Fibroblast of lung (primary cell): Measurements from ENCODE around the gene JAM2. TPM values are rescaled to one million over a fixed set of nuclear protein-coding genes. Genes with fewer than 3 reads are reported as not detected.

Experiments
- DNase-seq, 2 donors: peaks; one replicate each; pipeline versions ENCODE4 v3.0.0 to v3.0.0-alpha.2; 2010; ENCODE audit warnings: low read depth in 2 of 2
- H2AFZ ChIP-seq: 2 replicates; pipeline ENCODE4 v1.5.1; 2012; ENCODE audit warnings: low read length, control low read depth, inconsistent platforms
- H3K27ac ChIP-seq: 2 replicates; pipeline ENCODE4 v1.5.1; 2011; ENCODE audit warnings: low read length, control low read depth; ENCODE audit not compliant: insufficient read depth
- H3K27me3 ChIP-seq: 2 replicates; pipeline ENCODE4 v1.5.1; 2011; ENCODE audit warnings: mild to moderate bottlenecking, low read length; ENCODE audit not compliant: control insufficient read depth, insufficient read depth
- H3K36me3 ChIP-seq: 2 replicates; pipeline ENCODE4 v1.5.1; 2011; ENCODE audit warnings: low read length; ENCODE audit not compliant: control insufficient read depth, insufficient read depth
- H3K4me1 ChIP-seq: 2 replicates; pipeline ENCODE4 v1.5.1; 2011; ENCODE audit warnings: low read length; ENCODE audit not compliant: control insufficient read depth, insufficient read depth; ENCODE audit errors: extremely low read depth
- H3K4me2 ChIP-seq: 2 replicates; pipeline ENCODE4 v1.5.1; 2011; ENCODE audit warnings: low read length, control low read depth; ENCODE audit not compliant: insufficient read depth; ENCODE audit errors: extremely low read depth
- H3K4me3 ChIP-seq, 4 experiments: fragments of 200-600 bp in 1 of 4; sonication (generic) in 1 of 4; replicated peaks in 1 of 4; 2 replicates each; pipeline ENCODE4 v1.5.1; 2011 to 2016; ENCODE audit warnings: low read length in 4 of 4, low read depth in 3 of 4, mild to moderate bottlenecking in 3 of 4, control low read depth in 2 of 4, inconsistent platforms in 1 of 4, mixed read lengths in 1 of 4; ENCODE audit not compliant: insufficient read depth in 1 of 4; ENCODE audit errors: control extremely low read depth in 1 of 4
- H3K79me2 ChIP-seq: 2 replicates; pipeline ENCODE4 v1.5.1; 2012; ENCODE audit warnings: mild to moderate bottlenecking, low read length, inconsistent platforms; ENCODE audit not compliant: control insufficient read depth, insufficient read depth
- H3K9ac ChIP-seq: 2 replicates; pipeline ENCODE4 v1.5.1; 2011; ENCODE audit warnings: mild to moderate bottlenecking, low read length, control low read depth; ENCODE audit not compliant: insufficient read depth
- H3K9me3 ChIP-seq: 2 replicates; pipeline ENCODE4 v1.5.1; 2012; ENCODE audit warnings: low read depth, low read length; ENCODE audit not compliant: control insufficient read depth, insufficient read depth
- H4K20me1 ChIP-seq: 2 replicates; pipeline ENCODE4 v1.5.1; 2011; ENCODE audit warnings: low read length; ENCODE audit not compliant: control insufficient read depth, insufficient read depth; ENCODE audit errors: extremely low read depth
- EZH2 ChIP-seq: IDR thresholded peaks from 2 replicates; pipeline ENCODE4 v1.5.1; 2012; ENCODE audit warnings: low read length, control low read depth, mild to moderate bottlenecking; ENCODE audit errors: missing control alignments
- polyA plus RNA-seq, 2 donors: library from polyadenylated mRNA; depleted of rRNA in 1 of 2; stranded (reverse) in 1 of 2; unstranded in 1 of 2; fragments of >200 nt; gene quantifications; 2 replicates each; pipeline ENCODE4 v1.2.1, GENCODE V29; 2011 to 2012; ENCODE audit warnings: missing spikeins in 1 of 2
- total RNA-seq: library from RNA; depleted of rRNA; stranded (reverse); fragments of >200 nt; gene quantifications from 2 replicates; pipeline ENCODE4 v1.2.1, GENCODE V29; 2014
- TF ChIP-seq, protein P1 (sequence below), 2 donors: IDR thresholded peaks in 1 of 2; conservative IDR thresholded peaks in 1 of 2; 1 replicate in 1 of 2; 2 replicates in 1 of 2; pipeline ENCODE4 v1.5.1; 2011 to 2012; ENCODE audit warnings: low read length in 2 of 2, control low read depth in 1 of 2, inconsistent platforms in 1 of 2, low read depth in 1 of 2, mild to moderate bottlenecking in 1 of 2

Gene JAM2
- total and polyA plus RNA-seq, 2 donors (not counting 1 experiment from before 2014, with no cell fraction given) = 1.4 to 2.1 TPM

GRCh38 chr21:25717491-25718147, 78.6 kb downstream of the JAM2 start:
- H3K9ac ChIP-seq = no peak overlapping the region
- H3K4me2 ChIP-seq = no peak overlapping the region
- no peaks in the 10 kb centered on the region for H3K36me3 ChIP-seq
- no peaks in the 10 kb centered on the region for H3K4me1 ChIP-seq
- DNase-seq = peak; percentile 37 to 55
- H3K9me3 ChIP-seq = no peaks in the 10 kb centered on the region
- H3K27ac ChIP-seq = no peak overlapping the region
- H3K79me2 ChIP-seq = no peaks in the 10 kb centered on the region
- H3K27me3 ChIP-seq = no peaks in the 10 kb centered on the region
- H4K20me1 ChIP-seq = no peaks in the 10 kb centered on the region
- no peak for TF ChIP-seq EZH2
- TF ChIP-seq, protein P1, sequence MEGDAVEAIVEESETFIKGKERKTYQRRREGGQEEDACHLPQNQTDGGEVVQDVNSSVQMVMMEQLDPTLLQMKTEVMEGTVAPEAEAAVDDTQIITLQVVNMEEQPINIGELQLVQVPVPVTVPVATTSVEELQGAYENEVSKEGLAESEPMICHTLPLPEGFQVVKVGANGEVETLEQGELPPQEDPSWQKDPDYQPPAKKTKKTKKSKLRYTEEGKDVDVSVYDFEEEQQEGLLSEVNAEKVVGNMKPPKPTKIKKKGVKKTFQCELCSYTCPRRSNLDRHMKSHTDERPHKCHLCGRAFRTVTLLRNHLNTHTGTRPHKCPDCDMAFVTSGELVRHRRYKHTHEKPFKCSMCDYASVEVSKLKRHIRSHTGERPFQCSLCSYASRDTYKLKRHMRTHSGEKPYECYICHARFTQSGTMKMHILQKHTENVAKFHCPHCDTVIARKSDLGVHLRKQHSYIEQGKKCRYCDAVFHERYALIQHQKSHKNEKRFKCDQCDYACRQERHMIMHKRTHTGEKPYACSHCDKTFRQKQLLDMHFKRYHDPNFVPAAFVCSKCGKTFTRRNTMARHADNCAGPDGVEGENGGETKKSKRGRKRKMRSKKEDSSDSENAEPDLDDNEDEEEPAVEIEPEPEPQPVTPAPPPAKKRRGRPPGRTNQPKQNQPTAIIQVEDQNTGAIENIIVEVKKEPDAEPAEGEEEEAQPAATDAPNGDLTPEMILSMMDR (conservative IDR thresholded peaks at IDR 0.05 in 1 of 2, IDR thresholded peaks at IDR 0.05 in 1 of 2; ENCODE audit: low read depth in 1 of 2, low read length in 2 of 2) = no peak
- H3K4me3 ChIP-seq = no peak overlapping the region
- H2AFZ ChIP-seq = no peak overlapping the region

DNA sequence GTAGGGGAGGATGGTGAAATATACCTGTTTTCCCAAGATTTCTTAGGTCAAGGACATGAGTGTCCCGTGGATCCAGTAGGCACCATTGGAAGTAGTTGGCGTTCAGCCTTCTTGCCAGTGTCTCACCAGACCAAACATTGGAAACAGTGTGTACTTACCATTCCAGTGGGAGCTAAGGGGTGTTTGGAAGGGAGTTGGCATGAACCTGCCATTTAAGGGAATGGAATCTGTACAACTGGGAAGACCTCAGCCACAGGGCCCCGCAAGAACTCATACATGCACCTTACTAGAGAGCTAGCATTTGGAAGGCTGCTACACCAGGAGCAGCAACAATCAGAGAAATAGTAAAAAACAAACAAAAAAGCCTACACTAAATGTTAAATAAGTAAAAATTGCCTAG, 82.9 kb downstream of the JAM2 start:
- no peak for DNase-seq
- H3K4me1 ChIP-seq = no peaks in the 10 kb centered on the region
- no peak overlapping the region for H3K27ac ChIP-seq
- H3K9ac ChIP-seq = no peak overlapping the region
- H4K20me1 ChIP-seq = no peaks in the 10 kb centered on the region
- H3K36me3 ChIP-seq = no peaks in the 10 kb centered on the region
- TF ChIP-seq EZH2 = no peak
- TF ChIP-seq, protein P1 (conservative IDR thresholded peaks at IDR 0.05 in 1 of 2, IDR thresholded peaks at IDR 0.05 in 1 of 2; ENCODE audit: low read depth in 1 of 2, low read length in 2 of 2) = no peak
- no peaks in the 10 kb centered on the region for H3K9me3 ChIP-seq
- H3K79me2 ChIP-seq = no peaks in the 10 kb centered on the region
- H3K4me3 ChIP-seq = no peak overlapping the region
- H3K27me3 ChIP-seq = no peaks in the 10 kb centered on the region
- no peak overlapping the region for H2AFZ ChIP-seq
- H3K4me2 ChIP-seq = no peak overlapping the region

GRCh38 chr21:25722631-25723030, 83.6 kb downstream of the JAM2 start:
- Histone ChIP-seq H3K9ac (no peak overlapping the region), H3K27ac (no peak overlapping the region), H3K9me3 (no peaks in the 10 kb centered on the region), H3K36me3 (no peaks in the 10 kb centered on the region), H3K4me1 (no peaks in the 10 kb centered on the region), H3K27me3 (no peaks in the 10 kb centered on the region), H4K20me1 (no peaks in the 10 kb centered on the region), H3K79me2 (no peaks in the 10 kb centered on the region), H2AFZ (no peak overlapping the region), H3K4me2 (no peak overlapping the region), H3K4me3 (no peak overlapping the region)
- no peak for DNase-seq
- TF ChIP-seq, protein P1 (conservative IDR thresholded peaks at IDR 0.05 in 1 of 2, IDR thresholded peaks at IDR 0.05 in 1 of 2; ENCODE audit: low read depth in 1 of 2, low read length in 2 of 2) = no peak
- TF ChIP-seq EZH2 = no peak
